Measurements from ENCODE around the gene FIGN. TPM values are rescaled to one million over a fixed set of nuclear protein-coding genes. Genes with fewer than 3 reads are reported as not detected.

Gene FIGN
- total RNA-seq, 1 experiment from 2014 or later: 14.6 TPM

GRCh38 chr2:163709270-163709669, 26.5 kb downstream of the FIGN start:
- no peaks in the 10 kb centered on the region for H3K23me2 ChIP-seq (ENCODE audit: insufficient read length, low read depth, low read length, poor library complexity, severe bottlenecking)
- H3K4me1 Mint-ChIP-seq: peaks cover 14 to 16% of the 10 kb centered on the region in 2 experiments
- no peak overlapping the region for H3T11ph ChIP-seq (ENCODE audit: low read length)
- peaks cover 2% of the 10 kb centered on the region; the same call in 1 of the 2 replicates for H3K79me2 ChIP-seq (ENCODE audit: insufficient read depth, low read length)
- no peak overlapping the region for H2AFZ ChIP-seq (ENCODE audit: low read length)
- no peak overlapping the region for H3K23ac ChIP-seq (ENCODE audit: insufficient read length, low read depth, low read length)
- no peak for DNase-seq
- no peak for TF ChIP-seq CTCF (conservative IDR thresholded peaks at IDR 0.05)
- no peak overlapping the region for H2BK20ac ChIP-seq (ENCODE audit: low read depth, low read length, poor library complexity, severe bottlenecking)
- no peak overlapping the region for H2BK15ac ChIP-seq (ENCODE audit: low read depth, low read length)
- H3K27ac ChIP-seq (ENCODE audit: insufficient read length, low read depth, low read length): no peak overlapping the region
- no peak overlapping the region for H3K18ac ChIP-seq (ENCODE audit: insufficient read length, low read depth, low read length)
- H3K27me3 ChIP-seq (ENCODE audit: insufficient read depth, low read length): no peaks in the 10 kb centered on the region
- WGBS (ENCODE audit: extremely low coverage, insufficient read length, low lambda C conversion rate): no CpG with 5 or more reads among the region's 2 CpGs
- H3K4ac ChIP-seq (ENCODE audit: low read depth, low read length): no peak overlapping the region
- no peaks in the 10 kb centered on the region; the same call in 1 of the 2 replicates for H3K4me1 ChIP-seq (ENCODE audit: insufficient read depth, low read length)
- no peak overlapping the region for H4K8ac ChIP-seq (replicated peaks; ENCODE audit: insufficient read length, low read depth, low read length)
- H3K9ac ChIP-seq (ENCODE audit: extremely low read depth, insufficient read length, low read length): no peak overlapping the region
- no peak overlapping the region for H4K5ac ChIP-seq (ENCODE audit: insufficient read length, low read depth, low read length)
- no peak overlapping the region for H2BK120ac ChIP-seq (ENCODE audit: low read depth, low read length, poor library complexity, severe bottlenecking)
- H2BK5ac ChIP-seq (ENCODE audit: insufficient read length, low read length): no peak overlapping the region
- no peak overlapping the region for H3K56ac ChIP-seq (ENCODE audit: insufficient read length, low read depth, low read length)
- H4K20me1 ChIP-seq (ENCODE audit: control insufficient read depth, insufficient read depth, insufficient read length): no peaks in the 10 kb centered on the region
- no peak overlapping the region for H2AK5ac ChIP-seq (ENCODE audit: insufficient read length, low read length)
- H3K27ac Mint-ChIP-seq: no peak overlapping the region
- no peaks in the 10 kb centered on the region for H3K27me3 Mint-ChIP-seq (ENCODE audit: low read depth)
- H2BK12ac ChIP-seq (ENCODE audit: insufficient read length, low read depth, low read length): no peak overlapping the region
- H3K4me2 ChIP-seq (ENCODE audit: insufficient read depth, insufficient read length, low read length): no peak overlapping the region
- no peak overlapping the region for H3K14ac ChIP-seq (ENCODE audit: insufficient read depth, low read length)
- H3K4me3 Mint-ChIP-seq: no peak overlapping the region
- H3K79me1 ChIP-seq (ENCODE audit: insufficient read depth, low read depth, low read length, poor library complexity, severe bottlenecking): no peaks in the 10 kb centered on the region
- H4K91ac ChIP-seq (ENCODE audit: insufficient read length, low read depth, low read length): no peak overlapping the region
- H3K9me3 ChIP-seq (ENCODE audit: control insufficient read depth, low read depth, low read length): no peaks in the 10 kb centered on the region
- no peaks in the 10 kb centered on the region for H3K36me3 Mint-ChIP-seq (ENCODE audit: insufficient read depth in 1 of 3, low read depth in 3 of 3)
- no peaks in the 10 kb centered on the region for H3K9me3 Mint-ChIP-seq

All from H9 (cell line).